Esophagus muscularis mucosa (tissue), 3 donors: ENCODE results near the gene CST6.

Experiments used
- EP300 ChIP-seq: sonication (generic); formaldehyde crosslinking; IDR thresholded peaks from one replicate; pipeline ENCODE4 v1.6.1; 2017; ENCODE audit warnings: antibody characterized with exemption
- TF ChIP-seq, protein P1 (sequence below), 3 experiments: fragments of 200-600 bp in 2 of 3; fragments of 450-650 bp in 1 of 3; sonication (generic) in 2 of 3; IDR thresholded peaks; one replicate each; pipeline ENCODE4 v1.5.1; 2017 to 2019; ENCODE audit warnings: antibody characterized with exemption in 3 of 3, mild to moderate bottlenecking in 2 of 3, moderate library complexity in 1 of 3

DNA sequence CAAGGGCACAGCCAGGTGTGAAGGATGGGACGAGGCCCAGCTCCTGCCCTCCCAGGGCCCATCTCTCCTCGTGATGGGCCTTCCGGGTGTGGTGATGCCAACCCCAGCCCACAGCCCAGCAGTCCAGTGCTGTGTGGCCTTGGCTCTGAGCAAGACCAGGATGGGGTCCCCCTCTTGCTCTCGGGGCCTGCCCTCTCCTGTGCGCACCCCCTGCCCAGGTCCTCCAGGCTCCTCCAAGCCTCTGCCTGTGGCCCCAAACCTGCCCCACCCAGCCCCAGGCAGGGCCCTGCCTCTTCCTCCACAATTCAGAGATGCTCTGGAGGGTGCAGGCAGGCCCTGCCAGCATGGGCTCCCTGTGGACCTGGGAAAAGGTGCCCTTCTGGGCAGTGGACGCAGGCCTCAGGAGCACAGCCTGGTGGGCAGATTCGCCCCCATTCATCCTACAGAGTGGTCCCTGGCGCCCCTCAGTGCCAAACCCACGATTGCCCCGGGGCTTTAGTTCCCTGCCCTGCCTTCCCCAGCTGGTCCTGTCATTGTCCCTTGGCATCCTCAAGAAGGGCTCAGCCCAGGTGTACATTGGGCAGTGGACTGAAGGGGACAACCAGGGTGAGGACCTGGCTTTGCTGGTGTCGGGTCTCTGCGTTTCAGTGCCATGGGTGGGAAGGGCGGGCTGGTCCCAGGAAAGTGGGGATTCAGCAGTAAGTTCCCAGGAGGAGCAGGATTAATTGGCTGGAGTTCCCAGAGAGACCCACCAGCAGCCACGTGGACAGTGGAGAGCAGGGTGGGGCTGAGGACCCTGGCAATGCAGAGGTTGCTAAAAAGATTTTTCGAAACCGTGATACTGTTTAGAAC, 29.6 kb upstream of the CST6 start:
- no peak for TF ChIP-seq EP300
- TF ChIP-seq, protein P1, sequence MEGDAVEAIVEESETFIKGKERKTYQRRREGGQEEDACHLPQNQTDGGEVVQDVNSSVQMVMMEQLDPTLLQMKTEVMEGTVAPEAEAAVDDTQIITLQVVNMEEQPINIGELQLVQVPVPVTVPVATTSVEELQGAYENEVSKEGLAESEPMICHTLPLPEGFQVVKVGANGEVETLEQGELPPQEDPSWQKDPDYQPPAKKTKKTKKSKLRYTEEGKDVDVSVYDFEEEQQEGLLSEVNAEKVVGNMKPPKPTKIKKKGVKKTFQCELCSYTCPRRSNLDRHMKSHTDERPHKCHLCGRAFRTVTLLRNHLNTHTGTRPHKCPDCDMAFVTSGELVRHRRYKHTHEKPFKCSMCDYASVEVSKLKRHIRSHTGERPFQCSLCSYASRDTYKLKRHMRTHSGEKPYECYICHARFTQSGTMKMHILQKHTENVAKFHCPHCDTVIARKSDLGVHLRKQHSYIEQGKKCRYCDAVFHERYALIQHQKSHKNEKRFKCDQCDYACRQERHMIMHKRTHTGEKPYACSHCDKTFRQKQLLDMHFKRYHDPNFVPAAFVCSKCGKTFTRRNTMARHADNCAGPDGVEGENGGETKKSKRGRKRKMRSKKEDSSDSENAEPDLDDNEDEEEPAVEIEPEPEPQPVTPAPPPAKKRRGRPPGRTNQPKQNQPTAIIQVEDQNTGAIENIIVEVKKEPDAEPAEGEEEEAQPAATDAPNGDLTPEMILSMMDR (IDR thresholded peaks at IDR 0.05) = no peak
